H9 (cell line): Measurements from ENCODE around the gene CCDC71L. TPM values are rescaled to one million over a fixed set of nuclear protein-coding genes. Genes with fewer than 3 reads are reported as not detected.

Source experiments
- DNase-seq: peaks from one replicate; pipeline ENCODE4 v3.0.0-alpha.2; 2017
- H2AFZ ChIP-seq: one replicate; pipeline ENCODE4 v1.6.1; 2013; ENCODE audit warnings: mild to moderate bottlenecking, low read length, control low read depth, moderate library complexity
- H2AK5ac ChIP-seq: 2 replicates; pipeline ENCODE4 v1.6.1; 2013; ENCODE audit warnings: low read length, control low read depth, mixed read lengths; ENCODE audit not compliant: insufficient read length
- H2BK120ac ChIP-seq: one replicate; pipeline ENCODE4 v1.6.1; 2013; ENCODE audit warnings: low read depth, mild to moderate bottlenecking, low read length, control low read depth, inconsistent platforms; ENCODE audit not compliant: poor library complexity, severe bottlenecking
- H2BK12ac ChIP-seq: 2 replicates; pipeline ENCODE4 v1.6.1; 2013; ENCODE audit warnings: low read length, control low read depth, mixed read lengths, low read depth; ENCODE audit not compliant: insufficient read length
- H2BK15ac ChIP-seq: 2 replicates; pipeline ENCODE4 v1.6.1; 2013; ENCODE audit warnings: low read depth, low read length, control low read depth
- H2BK20ac ChIP-seq: one replicate; pipeline ENCODE4 v1.6.1; 2013; ENCODE audit warnings: low read depth, mild to moderate bottlenecking, low read length, control low read depth, inconsistent platforms; ENCODE audit not compliant: poor library complexity, severe bottlenecking
- H2BK5ac ChIP-seq: 2 replicates; pipeline ENCODE4 v1.6.1; 2013; ENCODE audit warnings: low read length, control low read depth, mixed read lengths; ENCODE audit not compliant: insufficient read length
- H3K14ac ChIP-seq: 2 replicates; pipeline ENCODE4 v1.6.1; 2013; ENCODE audit warnings: low read length, control low read depth; ENCODE audit not compliant: insufficient read depth
- H3K18ac ChIP-seq: 2 replicates; pipeline ENCODE4 v1.6.1; 2013; ENCODE audit warnings: low read depth, mild to moderate bottlenecking, mixed read lengths, low read length, control low read depth; ENCODE audit not compliant: insufficient read length
- H3K23ac ChIP-seq: 2 replicates; pipeline ENCODE4 v1.6.1; 2013; ENCODE audit warnings: low read length, control low read depth, mixed read lengths, low read depth; ENCODE audit not compliant: insufficient read length
- H3K23me2 ChIP-seq: 2 replicates; pipeline ENCODE4 v1.6.1; 2013; ENCODE audit warnings: low read depth, mild to moderate bottlenecking, mixed read lengths, low read length, control low read depth; ENCODE audit not compliant: insufficient read length, poor library complexity, severe bottlenecking
- H3K27ac ChIP-seq: 2 replicates; pipeline ENCODE4 v1.5.1; 2013; ENCODE audit warnings: low read length, control low read depth, mixed read lengths, low read depth; ENCODE audit not compliant: insufficient read length
- H3K27me3 ChIP-seq: 2 replicates; pipeline ENCODE4 v1.6.1; 2013; ENCODE audit warnings: low read length, control low read depth, inconsistent platforms; ENCODE audit not compliant: insufficient read depth
- H3K4ac ChIP-seq: 2 replicates; pipeline ENCODE4 v1.6.1; 2013; ENCODE audit warnings: low read depth, mild to moderate bottlenecking, control low read depth, inconsistent platforms, low read length, moderate library complexity
- H3K4me1 ChIP-seq: 2 replicates; pipeline ENCODE4 v1.6.1; 2013; ENCODE audit warnings: low read length, control low read depth, inconsistent platforms; ENCODE audit not compliant: insufficient read depth
- H3K4me2 ChIP-seq: 2 replicates; pipeline ENCODE4 v1.6.1; 2013; ENCODE audit warnings: low read length, control low read depth, mixed read lengths; ENCODE audit not compliant: insufficient read length, insufficient read depth
- H3K56ac ChIP-seq: 2 replicates; pipeline ENCODE4 v1.6.1; 2013; ENCODE audit warnings: low read depth, mild to moderate bottlenecking, mixed read lengths, low read length, control low read depth; ENCODE audit not compliant: insufficient read length
- H3K79me1 ChIP-seq: 2 replicates; pipeline ENCODE4 v1.6.1; 2013; ENCODE audit warnings: low read depth, mild to moderate bottlenecking, moderate library complexity, low read length, control low read depth, inconsistent platforms; ENCODE audit not compliant: insufficient read depth, poor library complexity, severe bottlenecking
- H3K79me2 ChIP-seq: 2 replicates; pipeline ENCODE4 v1.6.1; 2013; ENCODE audit warnings: low read length, control low read depth, inconsistent platforms; ENCODE audit not compliant: insufficient read depth
- H3K9ac ChIP-seq: 2 replicates; pipeline ENCODE4 v1.6.1; 2013; ENCODE audit warnings: low read length, control low read depth, mixed read lengths; ENCODE audit not compliant: insufficient read length; ENCODE audit errors: extremely low read depth
- H3K9me3 ChIP-seq: one replicate; pipeline ENCODE4 v1.6.1; 2013; ENCODE audit warnings: low read depth, low read length, inconsistent platforms; ENCODE audit not compliant: control insufficient read depth
- H3T11ph ChIP-seq: one replicate; pipeline ENCODE4 v1.6.1; 2013; ENCODE audit warnings: mild to moderate bottlenecking, low read length, control low read depth, inconsistent platforms
- H4K20me1 ChIP-seq: one replicate; pipeline ENCODE4 v1.6.1; 2013; ENCODE audit not compliant: control insufficient read depth, insufficient read length, insufficient read depth
- H4K5ac ChIP-seq: 2 replicates; pipeline ENCODE4 v1.6.1; 2013; ENCODE audit warnings: low read depth, mild to moderate bottlenecking, mixed read lengths, low read length, control low read depth; ENCODE audit not compliant: insufficient read length
- H4K8ac ChIP-seq: replicated peaks from 2 replicates; pipeline ENCODE4 v1.6.1; 2013; ENCODE audit warnings: low read length, control low read depth, mixed read lengths, low read depth; ENCODE audit not compliant: insufficient read length
- H4K91ac ChIP-seq: 2 replicates; pipeline ENCODE4 v1.6.1; 2013; ENCODE audit warnings: low read depth, mild to moderate bottlenecking, moderate library complexity, mixed read lengths, low read length, control low read depth; ENCODE audit not compliant: insufficient read length
- H3K27ac Mint-ChIP-seq, 3 experiments: 2 replicates in 2 of 3; 3 replicates in 1 of 3; pipeline ENCODE4 v1.8.0; 2020 to 2021; ENCODE audit warnings: mixed read lengths in 3 of 3, mild to moderate bottlenecking in 1 of 3, moderate library complexity in 1 of 3
- H3K27me3 Mint-ChIP-seq: 2 replicates; pipeline ENCODE4 v1.8.0; 2021; ENCODE audit warnings: low read depth, mild to moderate bottlenecking, moderate library complexity, mixed read lengths
- H3K36me3 Mint-ChIP-seq, 3 experiments: 2 replicates in 2 of 3; 3 replicates in 1 of 3; pipeline ENCODE4 v1.8.0; 2020 to 2021; ENCODE audit warnings: low read depth in 3 of 3, mixed read lengths in 3 of 3; ENCODE audit not compliant: insufficient read depth in 1 of 3
- H3K4me1 Mint-ChIP-seq, 2 experiments: 2 replicates each; pipeline ENCODE4 v1.8.0; 2020; ENCODE audit warnings: mixed read lengths in 2 of 2
- H3K4me3 Mint-ChIP-seq, 2 experiments: 2 replicates in 1 of 2; 3 replicates in 1 of 2; pipeline ENCODE4 v1.8.0; 2020 to 2021; ENCODE audit warnings: mild to moderate bottlenecking in 2 of 2, mixed read lengths in 2 of 2, moderate library complexity in 1 of 2
- H3K9me3 Mint-ChIP-seq, 2 experiments: 2 replicates in 1 of 2; 3 replicates in 1 of 2; pipeline ENCODE4 v1.8.0; 2020; ENCODE audit warnings: mild to moderate bottlenecking in 2 of 2, mixed read lengths in 2 of 2, moderate library complexity in 1 of 2
- CTCF ChIP-seq: fragments of 200-600 bp; sonication (generic); conservative IDR thresholded peaks from 3 replicates; pipeline ENCODE4 v1.8.0; 2021; ENCODE audit warnings: antibody characterized with exemption, mild to moderate bottlenecking
- total RNA-seq: library from RNA; stranded (reverse); gene quantifications from 2 replicates; pipeline ENCODE4 v1.2.1, GENCODE V29; 2021

The CCDC71L gene
- total RNA-seq, 1 experiment from 2014 or later, result 13.7 TPM

- Histone ChIP-seq H3K79me1 (no peaks in the 10 kb centered on the region), H2BK12ac (no peak overlapping the region), H4K8ac (no peak overlapping the region), H4K91ac (no peak overlapping the region), H3K56ac (no peak overlapping the region), H3K23ac (no peak overlapping the region), H3K4ac (no peak overlapping the region), H3K9ac (no peak overlapping the region), H2BK5ac (no peak overlapping the region), H3K79me2 (no peaks in the 10 kb centered on the region), H3K23me2 (no peaks in the 10 kb centered on the region), H3K4me2 (no peak overlapping the region), H2BK120ac (no peak overlapping the region), H3K9me3 (no peaks in the 10 kb centered on the region), H2AFZ (no peak overlapping the region), H4K20me1 (no peaks in the 10 kb centered on the region), H4K5ac (no peak overlapping the region), H3K27ac (no peak overlapping the region), H3T11ph (no peak overlapping the region), H2BK20ac (no peak overlapping the region), H3K18ac (no peak overlapping the region), H3K27me3 (no peaks in the 10 kb centered on the region), H3K4me1 (peaks cover 3% of the 10 kb centered on the region; the same call in 1 of the 2 replicates), H3K14ac (no peak overlapping the region), H2BK15ac (no peak overlapping the region), H2AK5ac (no peak overlapping the region)
- TF ChIP-seq CTCF, result no peak
- Mint-ChIP-seq H3K9me3 (no peaks in the 10 kb centered on the region), H3K27ac (no peak overlapping the region), H3K27me3 (peaks cover 10% of the 10 kb centered on the region; the same call in 1 of the 2 replicates), H3K36me3 (no peaks in the 10 kb centered on the region), H3K4me1 (peaks cover 11 to 13% of the 10 kb centered on the region in 2 experiments), H3K4me3 (no peak overlapping the region)
- DNase-seq, result no peak
Measured at GRCh38 chr7:106630648-106631047, 30.3 kb downstream of the CCDC71L start.
